Progenitor cell of endocrine pancreas (in vitro differentiated cells): ENCODE data around the gene AIFM1. TPM values are rescaled to one million over a fixed set of nuclear protein-coding genes. Genes with fewer than 3 reads are reported as not detected.

Experiments
- DNase-seq: peaks from one replicate; pipeline ENCODE4 v3.0.0; 2021; ENCODE audit warnings: low spot score; ENCODE audit not compliant: unreplicated experiment
- H3K27ac Mint-ChIP-seq: 2 replicates; pipeline ENCODE4 v1.8.0; 2021; ENCODE audit warnings: mild to moderate bottlenecking, moderate library complexity, mixed read lengths
- H3K27me3 Mint-ChIP-seq: 2 replicates; pipeline ENCODE4 v1.8.0; 2021; ENCODE audit warnings: mixed read lengths
- H3K36me3 Mint-ChIP-seq: 2 replicates; pipeline ENCODE4 v1.8.0; 2022; ENCODE audit warnings: mixed read lengths; ENCODE audit not compliant: insufficient read depth
- H3K4me1 Mint-ChIP-seq: 2 replicates; pipeline ENCODE4 v1.8.0; 2021; ENCODE audit warnings: low read depth, mixed read lengths
- H3K4me3 Mint-ChIP-seq: 2 replicates; pipeline ENCODE4 v1.8.0; 2021; ENCODE audit warnings: low read depth, mild to moderate bottlenecking, moderate library complexity, mixed read lengths
- H3K9me3 Mint-ChIP-seq: 2 replicates; pipeline ENCODE4 v1.8.0; 2021; ENCODE audit warnings: low read depth, mixed read lengths
- total RNA-seq: library from RNA; stranded (reverse); gene quantifications from 2 replicates; pipeline ENCODE4 v1.2.1, GENCODE V29; 2021
- TF ChIP-seq, protein P1 (sequence below): fragments of 200-600 bp; sonication (generic); IDR thresholded peaks from one replicate; pipeline ENCODE4 v1.5.0; 2021; ENCODE audit warnings: antibody characterized with exemption, mild to moderate bottlenecking; ENCODE audit not compliant: unreplicated experiment

The AIFM1 gene
- total RNA-seq, 1 donor from 2014 or later = 35.5 TPM

GRCh38 chrX:130197464-130197863 lies 31.8 kb upstream of the AIFM1 start:
- Mint-ChIP-seq H3K4me3 (no peak overlapping the region), H3K27me3 (no peaks in the 10 kb centered on the region), H3K36me3 (peaks cover 4% of the 10 kb centered on the region), H3K9me3 (peaks cover 4% of the 10 kb centered on the region), H3K4me1 (peaks cover 1% of the 10 kb centered on the region), H3K27ac (no peak overlapping the region)
- TF ChIP-seq, protein P1, sequence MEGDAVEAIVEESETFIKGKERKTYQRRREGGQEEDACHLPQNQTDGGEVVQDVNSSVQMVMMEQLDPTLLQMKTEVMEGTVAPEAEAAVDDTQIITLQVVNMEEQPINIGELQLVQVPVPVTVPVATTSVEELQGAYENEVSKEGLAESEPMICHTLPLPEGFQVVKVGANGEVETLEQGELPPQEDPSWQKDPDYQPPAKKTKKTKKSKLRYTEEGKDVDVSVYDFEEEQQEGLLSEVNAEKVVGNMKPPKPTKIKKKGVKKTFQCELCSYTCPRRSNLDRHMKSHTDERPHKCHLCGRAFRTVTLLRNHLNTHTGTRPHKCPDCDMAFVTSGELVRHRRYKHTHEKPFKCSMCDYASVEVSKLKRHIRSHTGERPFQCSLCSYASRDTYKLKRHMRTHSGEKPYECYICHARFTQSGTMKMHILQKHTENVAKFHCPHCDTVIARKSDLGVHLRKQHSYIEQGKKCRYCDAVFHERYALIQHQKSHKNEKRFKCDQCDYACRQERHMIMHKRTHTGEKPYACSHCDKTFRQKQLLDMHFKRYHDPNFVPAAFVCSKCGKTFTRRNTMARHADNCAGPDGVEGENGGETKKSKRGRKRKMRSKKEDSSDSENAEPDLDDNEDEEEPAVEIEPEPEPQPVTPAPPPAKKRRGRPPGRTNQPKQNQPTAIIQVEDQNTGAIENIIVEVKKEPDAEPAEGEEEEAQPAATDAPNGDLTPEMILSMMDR = no peak
- DNase-seq = no peak

GRCh38 chrX:130196466-130196865 lies 30.8 kb upstream of the AIFM1 start:
- H3K27ac Mint-ChIP-seq = no peak overlapping the region
- H3K27me3 Mint-ChIP-seq = no peaks in the 10 kb centered on the region

DNA sequence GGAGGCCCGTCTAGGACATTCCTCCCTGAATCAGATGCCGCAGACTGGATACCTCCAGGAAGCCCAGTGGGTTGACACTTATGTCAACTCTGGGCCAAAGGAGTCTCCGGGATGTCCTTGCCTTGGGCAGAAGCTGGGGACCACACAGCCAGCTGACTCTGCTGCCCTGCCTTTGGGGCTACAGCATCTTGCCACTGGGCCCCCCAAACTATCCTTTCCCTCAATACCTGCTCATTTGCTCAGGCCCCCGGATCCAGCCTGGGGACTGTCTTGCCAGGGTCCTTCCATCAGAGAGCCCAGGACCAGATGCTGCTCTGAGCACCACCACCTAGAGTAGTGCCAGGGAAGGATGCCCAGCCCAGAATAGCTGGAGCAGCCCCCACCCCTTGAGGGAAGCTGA lies 25.2 kb upstream of the AIFM1 start:
- Mint-ChIP-seq H3K27me3 (no peaks in the 10 kb centered on the region), H3K27ac (no peak overlapping the region), H3K36me3 (no peaks in the 10 kb centered on the region), H3K4me3 (no peak overlapping the region), H3K9me3 (peaks cover under 1% of the 10 kb centered on the region), H3K4me1 (peaks cover 3% of the 10 kb centered on the region)
- no peak for DNase-seq
- TF ChIP-seq, protein P1 = no peak

More at GRCh38 chrX:130196466-130196865, 30.8 kb upstream of the AIFM1 start:
- Mint-ChIP-seq H3K4me3 (no peak overlapping the region), H3K36me3 (peaks cover 4% of the 10 kb centered on the region), H3K4me1 (peaks cover 3% of the 10 kb centered on the region), H3K9me3 (peaks cover 4% of the 10 kb centered on the region)
- no peak for DNase-seq
- TF ChIP-seq, protein P1 = no peak

- TF ChIP-seq, protein P1 = no peak
- no peaks in the 10 kb centered on the region for H3K36me3 Mint-ChIP-seq
- no peaks in the 10 kb centered on the region for H3K27me3 Mint-ChIP-seq
- H3K4me1 Mint-ChIP-seq = no peaks in the 10 kb centered on the region
- H3K4me3 Mint-ChIP-seq = no peak overlapping the region
- peaks cover 4% of the 10 kb centered on the region for H3K9me3 Mint-ChIP-seq
- no peak overlapping the region for H3K27ac Mint-ChIP-seq
- DNase-seq = no peak
Measured at GRCh38 chrX:130186651-130187050, 21.0 kb upstream of the AIFM1 start.

DNA sequence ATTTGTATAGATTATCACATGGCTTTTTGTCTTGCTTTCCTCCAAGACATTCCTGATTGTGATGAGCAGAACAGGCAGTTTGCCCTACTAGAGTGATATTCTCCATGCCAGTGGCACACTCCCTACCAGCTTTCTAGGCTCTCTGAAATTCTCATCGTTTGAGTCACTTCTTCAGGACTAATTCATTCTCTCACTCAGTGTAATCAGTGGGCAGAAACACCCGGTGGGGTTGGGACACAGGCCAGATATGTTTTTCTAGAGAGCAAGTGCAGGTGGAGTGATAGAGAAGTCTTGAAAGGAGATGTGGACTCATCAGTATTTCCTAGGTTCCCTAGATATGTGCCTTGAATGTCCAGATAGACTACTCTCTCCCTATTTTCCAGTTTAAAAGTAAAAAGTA lies 19.2 kb upstream of the AIFM1 start:
- Mint-ChIP-seq H3K9me3 (peaks cover 5% of the 10 kb centered on the region), H3K36me3 (no peaks in the 10 kb centered on the region), H3K4me3 (no peak overlapping the region), H3K27ac (no peak overlapping the region), H3K4me1 (no peaks in the 10 kb centered on the region), H3K27me3 (no peaks in the 10 kb centered on the region)
- DNase-seq = no peak
- TF ChIP-seq, protein P1 = no peak
